Measurements from ENCODE around the gene PANK1.

DNA sequence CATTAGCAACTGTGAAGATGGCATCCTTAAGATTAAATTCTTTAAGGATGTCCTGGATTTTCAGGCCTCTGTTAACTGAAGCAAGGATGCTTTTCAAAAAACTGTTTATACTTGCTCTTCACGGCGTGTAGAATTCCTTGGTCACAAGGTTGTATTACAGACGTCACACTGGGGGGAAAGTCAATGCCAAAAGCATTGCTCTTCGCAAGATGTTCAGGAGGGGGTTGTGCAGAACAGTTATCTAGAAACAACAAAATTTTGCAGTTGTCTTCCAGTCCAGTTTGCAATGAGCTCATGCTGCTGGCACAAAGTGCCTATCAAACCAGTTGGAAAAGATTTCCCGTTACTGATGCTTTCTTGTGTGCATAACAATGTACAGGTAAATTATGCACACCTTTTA, 48.1 kb upstream of the PANK1 start:
- TF ChIP-seq CEBPB (IDR thresholded peaks at IDR 0.05; ENCODE audit: low read depth, low read length) (no peak), SIX5 (IDR thresholded peaks at IDR 0.05; ENCODE audit: low read depth, low read length) (no peak), GABPA (IDR thresholded peaks at IDR 0.05; ENCODE audit: borderline replicate concordance, insufficient read depth, low read length) (no peak), POLR2AphosphoS5 (IDR thresholded peaks at IDR 0.05; ENCODE audit: low read depth, low read length) (no peak), POLR2A (IDR thresholded peaks at IDR 0.05; ENCODE audit: control extremely low read depth in 1 of 2, low read depth in 2 of 2, low read length in 2 of 2) (no peak), RAD21 (IDR thresholded peaks at IDR 0.05 in 1 of 2, conservative IDR thresholded peaks at IDR 0.05 in 1 of 2; ENCODE audit: low read depth in 2 of 2, low read length in 2 of 2) (no peak), CHD2 (IDR thresholded peaks at IDR 0.05; ENCODE audit: low read length) (no peak), EZH2 (IDR thresholded peaks at IDR 0.05; ENCODE audit: low read depth, low read length, severe bottlenecking) (no peak), FOSL1 (IDR thresholded peaks at IDR 0.05; ENCODE audit: insufficient read depth, low read depth, low read length) (no peak), NRF1 (IDR thresholded peaks at IDR 0.05; ENCODE audit: low read depth, low read length) (no peak), TAF1 (IDR thresholded peaks at IDR 0.05; ENCODE audit: low read depth, low read length) (no peak), YY1 (IDR thresholded peaks at IDR 0.05; ENCODE audit: low read depth, low read length) (no peak)
- TF ChIP-seq, protein P1, sequence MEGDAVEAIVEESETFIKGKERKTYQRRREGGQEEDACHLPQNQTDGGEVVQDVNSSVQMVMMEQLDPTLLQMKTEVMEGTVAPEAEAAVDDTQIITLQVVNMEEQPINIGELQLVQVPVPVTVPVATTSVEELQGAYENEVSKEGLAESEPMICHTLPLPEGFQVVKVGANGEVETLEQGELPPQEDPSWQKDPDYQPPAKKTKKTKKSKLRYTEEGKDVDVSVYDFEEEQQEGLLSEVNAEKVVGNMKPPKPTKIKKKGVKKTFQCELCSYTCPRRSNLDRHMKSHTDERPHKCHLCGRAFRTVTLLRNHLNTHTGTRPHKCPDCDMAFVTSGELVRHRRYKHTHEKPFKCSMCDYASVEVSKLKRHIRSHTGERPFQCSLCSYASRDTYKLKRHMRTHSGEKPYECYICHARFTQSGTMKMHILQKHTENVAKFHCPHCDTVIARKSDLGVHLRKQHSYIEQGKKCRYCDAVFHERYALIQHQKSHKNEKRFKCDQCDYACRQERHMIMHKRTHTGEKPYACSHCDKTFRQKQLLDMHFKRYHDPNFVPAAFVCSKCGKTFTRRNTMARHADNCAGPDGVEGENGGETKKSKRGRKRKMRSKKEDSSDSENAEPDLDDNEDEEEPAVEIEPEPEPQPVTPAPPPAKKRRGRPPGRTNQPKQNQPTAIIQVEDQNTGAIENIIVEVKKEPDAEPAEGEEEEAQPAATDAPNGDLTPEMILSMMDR (IDR thresholded peaks at IDR 0.05; ENCODE audit: control extremely low read depth in 1 of 3, insufficient read depth in 1 of 3, low read depth in 1 of 3, low read length in 3 of 3): no peak
- TF ChIP-seq, protein P2, sequence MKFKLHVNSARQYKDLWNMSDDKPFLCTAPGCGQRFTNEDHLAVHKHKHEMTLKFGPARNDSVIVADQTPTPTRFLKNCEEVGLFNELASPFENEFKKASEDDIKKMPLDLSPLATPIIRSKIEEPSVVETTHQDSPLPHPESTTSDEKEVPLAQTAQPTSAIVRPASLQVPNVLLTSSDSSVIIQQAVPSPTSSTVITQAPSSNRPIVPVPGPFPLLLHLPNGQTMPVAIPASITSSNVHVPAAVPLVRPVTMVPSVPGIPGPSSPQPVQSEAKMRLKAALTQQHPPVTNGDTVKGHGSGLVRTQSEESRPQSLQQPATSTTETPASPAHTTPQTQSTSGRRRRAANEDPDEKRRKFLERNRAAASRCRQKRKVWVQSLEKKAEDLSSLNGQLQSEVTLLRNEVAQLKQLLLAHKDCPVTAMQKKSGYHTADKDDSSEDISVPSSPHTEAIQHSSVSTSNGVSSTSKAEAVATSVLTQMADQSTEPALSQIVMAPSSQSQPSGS (IDR thresholded peaks at IDR 0.05; ENCODE audit: low read length): no peak

Data from H1 (cell line).